Lung (tissue), 12 donors: ENCODE measurements around the gene TAOK1. TPM values are rescaled to one million over a fixed set of nuclear protein-coding genes. Genes with fewer than 3 reads are reported as not detected.

Experiments used
- ATAC-seq: fragments of 200-7000 bp; cut with Tn5 transposase; one replicate; pipeline ENCODE4 v1.9.1; 2020; ENCODE audit warnings: moderate number of reproducible peaks; ENCODE audit not compliant: insufficient read depth, low FRiP score
- DNase-seq, 3 donors: peaks; one replicate each; pipeline ENCODE4 v3.0.0-alpha.2; 2013 to 2017
- H3K27ac ChIP-seq, 2 donors: one replicate each; pipeline ENCODE4 v1.5.1; 2013; ENCODE audit warnings: mild to moderate bottlenecking in 2 of 2, moderate library complexity in 2 of 2, control low read depth in 1 of 2, inconsistent platforms in 1 of 2, low read depth in 1 of 2, low read length in 1 of 2
- H3K27me3 ChIP-seq, 3 donors: one replicate each; pipeline ENCODE4 v1.5.1; 2013; ENCODE audit warnings: low read length in 2 of 3; ENCODE audit not compliant: control insufficient read depth in 3 of 3, insufficient read depth in 3 of 3
- H3K36me3 ChIP-seq, 4 donors: one replicate each; pipeline ENCODE4 v1.5.1; 2013; ENCODE audit warnings: low read length in 4 of 4, mild to moderate bottlenecking in 1 of 4, moderate library complexity in 1 of 4; ENCODE audit not compliant: control insufficient read depth in 4 of 4, insufficient read depth in 4 of 4
- H3K4me1 ChIP-seq, 5 donors: one replicate each; pipeline ENCODE4 v1.5.1; 2013; ENCODE audit warnings: low read length in 5 of 5, mild to moderate bottlenecking in 2 of 5, moderate library complexity in 1 of 5; ENCODE audit not compliant: control insufficient read depth in 5 of 5, insufficient read depth in 5 of 5
- H3K4me3 ChIP-seq: one replicate; pipeline ENCODE4 v1.5.1; 2013; ENCODE audit warnings: mild to moderate bottlenecking, control low read depth, moderate library complexity
- H3K9ac ChIP-seq, 2 donors: one replicate each; pipeline ENCODE4 v1.5.1; 2013; ENCODE audit warnings: low read length in 2 of 2, control low read depth in 1 of 2; ENCODE audit not compliant: insufficient read depth in 1 of 2
- H3K9me3 ChIP-seq, 4 donors: one replicate each; pipeline ENCODE4 v1.5.1; 2013; ENCODE audit warnings: low read length in 3 of 4, mild to moderate bottlenecking in 1 of 4, moderate library complexity in 1 of 4; ENCODE audit not compliant: control insufficient read depth in 4 of 4, insufficient read depth in 3 of 4
- WGBS, 2 donors: extraction: QIAGEN DNeasy Blood & Tissue Kit; methylation state at CpG; one replicate each; pipeline ENCODE4 v1.1.7; 2013; 5-methylcytosine and 5-hydroxymethylcytosine counted together
- polyA plus RNA-seq, 2 donors: library from polyadenylated mRNA; stranded (reverse); fragments of 200-250 nt; gene quantifications; one replicate each; pipeline ENCODE4 v1.2.1, GENCODE V29; 2013
- total RNA-seq, 2 donors: library from RNA; depleted of rRNA in 1 of 2; stranded (reverse); fragments of >200 nt in 1 of 2; gene quantifications; one replicate each; pipeline ENCODE4 v1.2.1, GENCODE V29; 2014 to 2021
- TF ChIP-seq, protein P1 (sequence below): IDR thresholded peaks from 2 replicates; pipeline ENCODE4 v1.5.1; 2012; ENCODE audit warnings: mild to moderate bottlenecking; ENCODE audit errors: control extremely low read depth, extremely low read depth
- donor health status: control.
- donor health status: control.
- donor health status: Bipolar disorder and iron deficiency.
- donor health status: healthy.
- donor health status: DM: yes; HTN: yes; CAD: no.

Gene TAOK1
- total and polyA plus RNA-seq, 4 donors: 8.8 to 81.0 (median 37.3) TPM

GRCh38 chr17:29357232-29357631 is 32.9 kb upstream of the TAOK1 start:
- Histone ChIP-seq H3K9me3 (no peaks in the 10 kb centered on the region), H3K27me3 (no peaks in the 10 kb centered on the region), H3K4me3 (no peak overlapping the region), H3K27ac (no peak overlapping the region), H3K36me3 (no peaks in the 10 kb centered on the region), H3K9ac (no peak overlapping the region), H3K4me1 (no peaks in the 10 kb centered on the region)
- 91 to 93% methylated on average over 2 of the region's 2 CpGs for WGBS, 2 donors
- no peak for DNase-seq
- TF ChIP-seq, protein P1, sequence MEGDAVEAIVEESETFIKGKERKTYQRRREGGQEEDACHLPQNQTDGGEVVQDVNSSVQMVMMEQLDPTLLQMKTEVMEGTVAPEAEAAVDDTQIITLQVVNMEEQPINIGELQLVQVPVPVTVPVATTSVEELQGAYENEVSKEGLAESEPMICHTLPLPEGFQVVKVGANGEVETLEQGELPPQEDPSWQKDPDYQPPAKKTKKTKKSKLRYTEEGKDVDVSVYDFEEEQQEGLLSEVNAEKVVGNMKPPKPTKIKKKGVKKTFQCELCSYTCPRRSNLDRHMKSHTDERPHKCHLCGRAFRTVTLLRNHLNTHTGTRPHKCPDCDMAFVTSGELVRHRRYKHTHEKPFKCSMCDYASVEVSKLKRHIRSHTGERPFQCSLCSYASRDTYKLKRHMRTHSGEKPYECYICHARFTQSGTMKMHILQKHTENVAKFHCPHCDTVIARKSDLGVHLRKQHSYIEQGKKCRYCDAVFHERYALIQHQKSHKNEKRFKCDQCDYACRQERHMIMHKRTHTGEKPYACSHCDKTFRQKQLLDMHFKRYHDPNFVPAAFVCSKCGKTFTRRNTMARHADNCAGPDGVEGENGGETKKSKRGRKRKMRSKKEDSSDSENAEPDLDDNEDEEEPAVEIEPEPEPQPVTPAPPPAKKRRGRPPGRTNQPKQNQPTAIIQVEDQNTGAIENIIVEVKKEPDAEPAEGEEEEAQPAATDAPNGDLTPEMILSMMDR: no peak
- no peak for ATAC-seq

DNA sequence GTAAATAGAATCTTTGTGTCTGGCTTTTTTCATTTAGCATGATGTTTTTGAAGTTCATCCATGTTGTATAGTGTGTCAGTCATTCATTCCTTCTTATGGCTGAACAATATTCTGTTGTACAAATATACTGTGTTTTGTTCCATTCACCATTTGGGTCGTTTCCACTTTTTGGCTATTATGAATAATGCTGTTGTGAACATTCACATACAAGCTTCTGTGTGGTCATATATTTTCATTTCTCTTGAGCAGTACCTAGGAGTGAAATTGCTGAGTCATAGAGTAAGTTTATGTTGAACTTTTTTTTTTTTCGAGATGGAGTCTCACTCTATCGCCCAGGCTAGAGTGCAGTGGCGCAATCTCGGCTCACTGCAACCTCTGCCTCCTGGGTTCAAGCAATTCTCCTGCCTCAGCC is 32.3 kb upstream of the TAOK1 start:
- no peak overlapping the region for H3K27ac ChIP-seq
- WGBS, 2 donors: 56 to 67% methylated on average over 5 of the region's 5 CpGs
- no peaks in the 10 kb centered on the region for H3K36me3 ChIP-seq
- TF ChIP-seq, protein P1: no peak
- DNase-seq: no peak
- no peak overlapping the region for H3K9ac ChIP-seq
- no peaks in the 10 kb centered on the region for H3K4me1 ChIP-seq
- no peak for ATAC-seq
- H3K4me3 ChIP-seq: no peak overlapping the region
- no peaks in the 10 kb centered on the region for H3K27me3 ChIP-seq
- H3K9me3 ChIP-seq: no peaks in the 10 kb centered on the region

- TF ChIP-seq, protein P1: no peak
- Histone ChIP-seq H3K9ac (no peak overlapping the region), H3K9me3 (no peaks in the 10 kb centered on the region), H3K4me3 (no peak overlapping the region), H3K4me1 (no peaks in the 10 kb centered on the region), H3K36me3 (no peaks in the 10 kb centered on the region), H3K27me3 (no peaks in the 10 kb centered on the region), H3K27ac (no peak overlapping the region)
- ATAC-seq (no peak), DNase-seq (no peak)
- 88 to 89% methylated on average over 1 of the region's 1 CpG for WGBS, 2 donors
These were observed 31.7 kb upstream of the TAOK1 start for GRCh38 chr17:29358416-29358815.

GRCh38 chr17:29359777-29360176 is 30.4 kb upstream of the TAOK1 start:
- ATAC-seq (no peak), DNase-seq (no peak)
- TF ChIP-seq, protein P1: no peak
- Histone ChIP-seq H3K27me3 (no peaks in the 10 kb centered on the region), H3K27ac (no peak overlapping the region), H3K4me3 (no peak overlapping the region), H3K4me1 (no peaks in the 10 kb centered on the region), H3K36me3 (no peaks in the 10 kb centered on the region), H3K9ac (no peak overlapping the region), H3K9me3 (no peaks in the 10 kb centered on the region)
- 88 to 98% methylated on average over 3 of the region's 3 CpGs for WGBS, 2 donors
